Thyroid gland (tissue), 4 donors: Measurements from ENCODE around the gene CTBP1.

Experiments
- CTCF ChIP-seq, 6 experiments: fragments of 200-600 bp in 3 of 6; fragments of 450-650 bp in 3 of 6; sonication (generic) in 3 of 6; IDR thresholded peaks; one replicate each; pipeline ENCODE4 v1.5.1; 2016 to 2019; ENCODE audit warnings: antibody characterized with exemption in 6 of 6, mild to moderate bottlenecking in 2 of 6, inconsistent platforms in 1 of 6, moderate library complexity in 1 of 6
- POLR2A ChIP-seq, 2 donors: fragments of 450-650 bp; IDR thresholded peaks; one replicate each; pipeline ENCODE4 v1.6.1; 2017; ENCODE audit warnings: antibody characterized with exemption in 2 of 2, mild to moderate bottlenecking in 2 of 2, moderate library complexity in 1 of 2

- no peak for TF ChIP-seq CTCF (IDR thresholded peaks at IDR 0.05)
- no peak for TF ChIP-seq POLR2A (IDR thresholded peaks at IDR 0.05)
Observed at GRCh38 chr4:1180663-1181062, 68.3 kb downstream of the CTBP1 start.
